T-cell (primary cell): Measurements from ENCODE around the gene RAB36. TPM values are rescaled to one million over a fixed set of nuclear protein-coding genes. Genes with fewer than 3 reads are reported as not detected.
A peak's percentile ranks its signal among the peaks of the same experiment; 100 is the strongest.

Experiments
- ATAC-seq, 4 experiments: fragments of 200-7000 bp in 3 of 4; fragments of 150-1000 bp in 1 of 4; cut with Tn5 transposase; replicated peaks in 1 of 4; 1 replicate in 3 of 4; 2 replicates in 1 of 4; pipeline ENCODE4 v1.10.0; 2021; ENCODE audit warnings: moderate library complexity in 3 of 4, mild to moderate bottlenecking in 2 of 4, moderate number of reproducible peaks in 1 of 4
- CTCF ChIA-PET, 2 donors: fragments of 300-600 bp; sonication (Branson Sonifier 250); formaldehyde crosslinking; loops; one replicate each; lab custom pipeline; 2022; ENCODE audit warnings: antibody characterized with exemption in 2 of 2; lab: Charles Lee
- POLR2A ChIA-PET, 2 donors: fragments of 300-600 bp; sonication (Branson Sonifier 250); formaldehyde crosslinking; loops; one replicate each; lab custom pipeline; 2022; ENCODE audit warnings: antibody characterized with exemption in 2 of 2; lab: Charles Lee
- DNase-seq, 35 experiments: peaks; one replicate each; pipeline versions ENCODE4 v3.0.0 to v3.0.0-alpha.2; 2013 to 2023
- H3K27ac ChIP-seq: one replicate; pipeline ENCODE4 v1.5.1; 2013; ENCODE audit warnings: low read length
- H3K27me3 ChIP-seq, 2 experiments: replicated peaks in 1 of 2; 1 replicate in 1 of 2; 2 replicates in 1 of 2; pipeline versions ENCODE4 v1.6.1 to v1.7.0; 2013; ENCODE audit warnings: low read length in 1 of 2, mixed read lengths in 1 of 2; ENCODE audit not compliant: control insufficient read depth in 2 of 2, insufficient read depth in 2 of 2; ENCODE audit errors: extremely low read depth in 1 of 2
- H3K36me3 ChIP-seq, 2 donors: 1 replicate in 1 of 2; 2 replicates in 1 of 2; pipeline versions ENCODE4 v1.6.1 to v1.7.0; 2013; ENCODE audit warnings: low read length in 1 of 2; ENCODE audit not compliant: control insufficient read depth in 2 of 2, insufficient read depth in 1 of 2; ENCODE audit errors: extremely low read depth in 1 of 2
- H3K4me1 ChIP-seq, 2 experiments: 1 replicate in 1 of 2; 2 replicates in 1 of 2; pipeline versions ENCODE4 v1.6.1 to v1.7.0; 2013; ENCODE audit warnings: low read length in 2 of 2, mixed read lengths in 1 of 2; ENCODE audit not compliant: insufficient read depth in 2 of 2, control insufficient read depth in 1 of 2; ENCODE audit errors: extremely low read depth in 1 of 2
- H3K4me3 ChIP-seq, 2 donors: 1 replicate in 1 of 2; 2 replicates in 1 of 2; pipeline versions ENCODE4 v1.5.1 to v1.7.0; 2013; ENCODE audit warnings: mild to moderate bottlenecking in 2 of 2, low read length in 1 of 2, moderate library complexity in 1 of 2; ENCODE audit not compliant: control insufficient read depth in 1 of 2; ENCODE audit errors: extremely low read depth in 1 of 2
- H3K9me3 ChIP-seq: 2 replicates; pipeline ENCODE4 v1.7.0; 2013
- H3K27ac Mint-ChIP-seq, 2 donors: one replicate each; pipeline ENCODE4 v1.8.0; 2020 to 2021; ENCODE audit warnings: mild to moderate bottlenecking in 2 of 2, mixed read lengths in 2 of 2
- H3K27me3 Mint-ChIP-seq, 2 donors: one replicate each; pipeline ENCODE4 v1.8.0; 2021 to 2022; ENCODE audit warnings: mixed read lengths in 2 of 2
- H3K36me3 Mint-ChIP-seq: one replicate; pipeline ENCODE4 v1.8.0; 2021; ENCODE audit warnings: mixed read lengths
- H3K4me1 Mint-ChIP-seq, 3 donors: one replicate each; pipeline ENCODE4 v1.8.0; 2020 to 2022; ENCODE audit warnings: mixed read lengths in 3 of 3, mild to moderate bottlenecking in 1 of 3
- H3K4me3 Mint-ChIP-seq, 3 donors: one replicate each; pipeline ENCODE4 v1.8.0; 2020 to 2022; ENCODE audit warnings: mild to moderate bottlenecking in 3 of 3, mixed read lengths in 3 of 3, moderate library complexity in 3 of 3
- H3K9me3 Mint-ChIP-seq, 3 donors: one replicate each; pipeline ENCODE4 v1.8.0; 2020 to 2022; ENCODE audit warnings: mixed read lengths in 3 of 3
- WGBS: methylation state at CpG from one replicate; pipeline ENCODE4 v1.1.5; 2013; ENCODE audit warnings: missing lambda C conversion rate; ENCODE audit not compliant: insufficient coverage; 5-methylcytosine and 5-hydroxymethylcytosine counted together
- total RNA-seq, 35 experiments: library from RNA in 6 of 35; stranded (reverse) in 6 of 35; fragments of 120-200 nt in 1 of 35; gene quantifications; one replicate each; pipeline versions ENCODE4 v1.2.1 to v1.2.4 and lab custom pipeline; 2013 to 2026

RAB36 gene
- total RNA-seq, 5 donors from 2014 or later (not counting 1 experiment from before 2014, with no cell fraction given) = 0.18 to 1.8 (median 0.47) TPM

DNA sequence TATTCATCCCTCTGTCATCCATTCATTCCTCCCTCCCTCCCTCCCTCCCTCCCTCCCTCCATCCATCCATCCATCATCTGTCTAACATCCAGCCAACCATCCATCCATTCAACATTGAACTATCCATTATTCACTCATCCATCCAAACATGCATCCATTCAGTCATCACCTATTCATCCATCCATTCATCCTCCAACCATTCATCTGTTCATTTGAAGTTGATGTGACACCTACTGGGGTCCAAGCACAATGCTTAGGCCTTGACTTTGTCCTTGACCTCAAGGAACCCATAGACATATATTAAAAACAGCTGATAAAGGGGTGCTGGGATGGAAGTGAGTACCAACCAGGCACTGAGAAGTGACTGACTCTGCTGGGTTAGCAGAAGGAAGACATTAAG, 61.6 kb downstream of the RAB36 start:
- no peaks in the 10 kb centered on the region for H3K27me3 Mint-ChIP-seq
- Histone ChIP-seq H3K4me3 (no peak overlapping the region), H3K4me1 (peaks cover 0 to 7% of the 10 kb centered on the region in 2 experiments), H3K27ac (no peak overlapping the region), H3K27me3 (no peaks in the 10 kb centered on the region), H3K9me3 (no peaks in the 10 kb centered on the region), H3K36me3 (peaks cover 0 to 20% of the 10 kb centered on the region in 2 donors)
- peaks cover 21% of the 10 kb centered on the region for H3K36me3 Mint-ChIP-seq
- no peak for ATAC-seq
- peak overlapping the region in 1 of 2 donors; percentile 44 for H3K27ac Mint-ChIP-seq
- peaks cover 36 to 57% (median 43%) of the 10 kb centered on the region in 3 donors for H3K4me1 Mint-ChIP-seq
- no peak for DNase-seq
- ChIA-PET CTCF (no interaction called here), POLR2A (no interaction called here)
- no peaks in the 10 kb centered on the region for H3K9me3 Mint-ChIP-seq
- no peak overlapping the region for H3K4me3 Mint-ChIP-seq

DNA sequence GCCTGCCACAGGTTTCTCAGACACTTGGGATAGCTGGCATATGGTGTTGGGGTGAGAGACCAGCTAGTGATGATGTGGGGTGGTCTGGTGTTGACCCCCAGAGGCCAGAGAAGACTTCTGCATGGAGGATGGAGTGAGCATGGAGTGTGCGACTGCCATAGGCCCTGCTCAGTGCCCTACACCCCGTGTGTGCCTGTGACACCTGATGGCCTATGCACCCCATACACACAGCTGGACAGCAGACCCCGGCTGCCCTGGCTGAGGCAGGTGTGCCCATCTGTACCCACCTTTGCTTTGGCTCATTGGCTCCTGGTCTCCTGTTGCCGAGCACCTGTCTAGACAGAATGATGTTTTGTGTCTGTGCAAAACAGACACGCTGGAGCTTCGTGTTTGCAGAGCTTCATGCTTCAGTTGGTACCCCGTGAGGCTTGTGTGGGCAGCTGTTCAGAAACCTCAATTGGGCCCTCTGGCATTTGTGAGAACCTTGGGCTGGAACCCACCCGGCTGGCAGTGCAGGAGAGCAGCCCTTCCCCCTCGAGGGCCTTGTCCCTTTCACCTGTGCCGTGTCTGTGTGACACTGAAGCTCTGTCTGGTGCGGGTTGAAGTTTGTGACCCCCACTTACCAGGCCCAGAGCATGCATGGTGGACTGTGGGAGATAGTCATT, 62.6 kb downstream of the RAB36 start:
- H3K9me3 Mint-ChIP-seq = no peaks in the 10 kb centered on the region
- H3K27me3 Mint-ChIP-seq = no peaks in the 10 kb centered on the region
- H3K27ac Mint-ChIP-seq = peak overlapping the region; percentile 41 to 52
- ChIA-PET CTCF (no interaction called here), POLR2A (no interaction called here)
- WGBS = 87% methylated on average over 6 of the region's 11 CpGs
- DNase-seq (no peak), ATAC-seq (no peak)
- H3K4me3 ChIP-seq = no peak overlapping the region
- H3K9me3 ChIP-seq = no peaks in the 10 kb centered on the region
- no peak overlapping the region for H3K27ac ChIP-seq
- H3K4me1 ChIP-seq = peaks cover 0 to 14% of the 10 kb centered on the region in 2 experiments
- peaks cover 35 to 60% (median 43%) of the 10 kb centered on the region in 3 donors for H3K4me1 Mint-ChIP-seq
- H3K4me3 Mint-ChIP-seq = no peak overlapping the region
- peaks cover 23% of the 10 kb centered on the region for H3K36me3 Mint-ChIP-seq
- no peaks in the 10 kb centered on the region for H3K27me3 ChIP-seq
- H3K36me3 ChIP-seq = peaks cover 0 to 23% of the 10 kb centered on the region in 2 donors

- Mint-ChIP-seq H3K4me1 (peaks cover 53 to 68% (median 60%) of the 10 kb centered on the region in 3 donors), H3K36me3 (peaks cover 14% of the 10 kb centered on the region), H3K27ac (peak overlapping the region; percentile 62 to 81), H3K27me3 (no peaks in the 10 kb centered on the region), H3K9me3 (no peaks in the 10 kb centered on the region), H3K4me3 (no peak overlapping the region)
- ATAC-seq = no peak
- ChIA-PET POLR2A (no interaction called here), CTCF (no interaction called here)
- WGBS = no CpG with 5 or more reads among the region's 6 CpGs
- no peak for DNase-seq
- Histone ChIP-seq H3K9me3 (no peaks in the 10 kb centered on the region), H3K4me3 (no peak overlapping the region), H3K27me3 (no peaks in the 10 kb centered on the region), H3K27ac (no peak overlapping the region), H3K36me3 (peaks cover 0 to 8% of the 10 kb centered on the region in 2 donors), H3K4me1 (peaks cover 2 to 32% of the 10 kb centered on the region in 2 experiments)
These were observed 65.3 kb downstream of the RAB36 start for GRCh38 chr22:23210428-23211170.

GRCh38 chr22:23211622-23212021, 66.3 kb downstream of the RAB36 start:
- Histone ChIP-seq H3K4me1 (peaks cover 11 to 40% of the 10 kb centered on the region in 2 experiments), H3K27ac (no peak overlapping the region), H3K27me3 (no peaks in the 10 kb centered on the region), H3K4me3 (no peak overlapping the region), H3K36me3 (peaks cover 0 to 6% of the 10 kb centered on the region in 2 donors), H3K9me3 (no peaks in the 10 kb centered on the region)
- peak overlapping the region; percentile 73 to 83 for H3K27ac Mint-ChIP-seq
- H3K4me3 Mint-ChIP-seq = no peak overlapping the region
- H3K9me3 Mint-ChIP-seq = no peaks in the 10 kb centered on the region
- DNase-seq = no peak
- CTCF ChIA-PET = no interaction called here
- WGBS = no CpG with 5 or more reads among the region's 3 CpGs
- peaks cover 13% of the 10 kb centered on the region for H3K36me3 Mint-ChIP-seq
- peaks cover 61 to 73% (median 69%) of the 10 kb centered on the region in 3 donors for H3K4me1 Mint-ChIP-seq
- POLR2A ChIA-PET = no interaction called here
- H3K27me3 Mint-ChIP-seq = no peaks in the 10 kb centered on the region
- no peak for ATAC-seq

GRCh38 chr22:23212061-23213021, 67.1 kb downstream of the RAB36 start:
- Mint-ChIP-seq H3K27ac (peak overlapping the region; percentile 73 to 83), H3K27me3 (no peaks in the 10 kb centered on the region), H3K9me3 (no peaks in the 10 kb centered on the region), H3K4me3 (no peak overlapping the region), H3K36me3 (peaks cover 7% of the 10 kb centered on the region), H3K4me1 (peaks cover 61 to 75% (median 73%) of the 10 kb centered on the region in 3 donors)
- Histone ChIP-seq H3K36me3 (peaks cover 0 to 6% of the 10 kb centered on the region in 2 donors), H3K9me3 (no peaks in the 10 kb centered on the region), H3K27ac (no peak overlapping the region), H3K27me3 (no peaks in the 10 kb centered on the region), H3K4me1 (peaks cover 16 to 47% of the 10 kb centered on the region in 2 experiments), H3K4me3 (no peak overlapping the region)
- ATAC-seq (no peak), DNase-seq (no peak)
- WGBS = 86% methylated on average over 6 of the region's 10 CpGs
- ChIA-PET POLR2A (no interaction called here), CTCF (no interaction called here)

GRCh38 chr22:23213022-23213555, 67.8 kb downstream of the RAB36 start:
- no peak overlapping the region for H3K4me3 ChIP-seq
- no peaks in the 10 kb centered on the region for H3K9me3 Mint-ChIP-seq
- peak overlapping the region in 1 of 3 donors; percentile 17 for H3K4me3 Mint-ChIP-seq
- no peaks in the 10 kb centered on the region for H3K9me3 ChIP-seq
- ChIA-PET CTCF (no interaction called here), POLR2A (no interaction called here)
- H3K27me3 Mint-ChIP-seq = no peaks in the 10 kb centered on the region
- H3K4me1 ChIP-seq = peaks cover 21 to 55% of the 10 kb centered on the region in 2 experiments
- H3K36me3 Mint-ChIP-seq = peaks cover 7% of the 10 kb centered on the region
- H3K27ac ChIP-seq = no peak overlapping the region
- DNase-seq (no peak), ATAC-seq (no peak)
- H3K27ac Mint-ChIP-seq = peak overlapping the region; percentile 4 to 92
- WGBS = 93% methylated on average over 13 of the region's 13 CpGs
- no peaks in the 10 kb centered on the region for H3K27me3 ChIP-seq
- peaks cover 64 to 76% (median 75%) of the 10 kb centered on the region in 3 donors for H3K4me1 Mint-ChIP-seq
- H3K36me3 ChIP-seq = peaks cover 0 to 9% of the 10 kb centered on the region in 2 donors
